Muscle layer of colon (tissue), 2 donors: ENCODE measurements around the gene UPP1.

Experiments
- H3K27ac ChIP-seq: one replicate; pipeline ENCODE4 v1.7.0; 2013; ENCODE audit warnings: low read depth, mild to moderate bottlenecking, low read length, moderate library complexity
- H3K27me3 ChIP-seq, 2 donors: one replicate each; pipeline ENCODE4 v1.7.0; 2013; ENCODE audit warnings: low read length in 2 of 2, mild to moderate bottlenecking in 2 of 2; ENCODE audit not compliant: insufficient read depth in 2 of 2, control insufficient read depth in 1 of 2
- H3K36me3 ChIP-seq: one replicate; pipeline ENCODE4 v1.7.0; 2013; ENCODE audit warnings: mild to moderate bottlenecking, low read length; ENCODE audit not compliant: insufficient read depth
- H3K4me1 ChIP-seq: one replicate; pipeline ENCODE4 v1.7.0; 2013; ENCODE audit warnings: mild to moderate bottlenecking, low read length; ENCODE audit not compliant: insufficient read depth
- H3K4me3 ChIP-seq, 2 donors: one replicate each; pipeline ENCODE4 v1.7.0; 2013; ENCODE audit warnings: low read length in 2 of 2, low read depth in 1 of 2, mild to moderate bottlenecking in 1 of 2, moderate library complexity in 1 of 2
- H3K9ac ChIP-seq: one replicate; pipeline ENCODE4 v1.7.0; 2013; ENCODE audit warnings: low read length
- H3K9me3 ChIP-seq: one replicate; pipeline ENCODE4 v1.7.0; 2013; ENCODE audit warnings: mild to moderate bottlenecking, low read length
- donor health status: abdominal sarcoma.
- donor health status: Adenocarcinoma of cecum.

Gene UPP1

DNA sequence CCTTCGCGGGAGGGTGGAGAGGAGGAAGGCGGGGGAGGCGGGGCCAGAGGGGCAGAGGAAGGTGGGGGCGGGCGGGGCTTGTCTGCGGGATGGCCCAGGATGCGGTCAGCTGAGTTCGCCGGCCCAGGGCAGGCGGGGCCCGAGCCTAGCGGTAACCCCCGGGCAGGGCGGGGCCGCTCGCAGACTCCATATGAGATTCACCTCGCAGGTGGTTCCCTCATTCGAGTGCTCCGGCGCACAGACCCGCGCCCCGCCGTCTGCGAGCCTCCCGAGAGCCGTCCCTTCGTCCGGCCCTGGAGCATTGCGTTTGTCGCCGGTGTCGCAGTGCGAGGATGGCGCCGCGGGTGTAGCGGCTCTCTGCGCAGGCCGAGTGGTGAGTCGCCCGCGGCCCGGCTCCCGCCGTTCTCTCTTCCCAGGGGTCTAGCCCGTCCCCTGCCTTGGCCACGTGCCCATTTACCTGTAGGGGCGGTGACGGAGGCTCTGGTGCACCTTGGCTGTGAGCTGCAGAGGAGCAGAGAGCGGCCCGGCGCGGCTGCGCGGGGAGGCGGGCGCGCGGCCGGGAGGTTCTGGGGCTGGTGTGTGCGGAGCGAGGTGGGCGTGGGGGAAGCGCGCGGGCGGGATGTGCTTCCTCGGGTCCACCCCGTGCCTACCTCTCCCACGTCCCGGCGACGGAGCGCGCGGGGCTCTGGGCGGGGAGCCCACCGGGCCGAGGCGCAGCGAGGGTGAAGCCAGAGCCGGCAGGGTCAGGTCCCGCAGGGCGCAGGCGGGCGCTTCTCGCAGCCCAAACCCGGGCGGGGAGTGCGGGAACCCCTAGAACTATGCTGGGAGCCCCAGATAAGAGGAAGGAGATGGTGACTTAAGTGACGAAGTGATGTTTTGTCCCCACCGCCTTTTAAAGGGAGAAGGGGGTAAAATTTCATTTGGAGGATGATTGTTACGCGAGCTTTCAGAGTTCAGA lies at the start of gene UPP1:
UPP1 (plus strand) TSS at position 220 of the 958 bp plus-strand sequence. CDS start 5,519 bp downstream, outside the sequence.
- H3K4me3 ChIP-seq: peak within 1 kb of the TSS; percentile 60 to 88
- H3K36me3 ChIP-seq: peaks cover 10% of the 10 kb centered on the region
- H3K4me1 ChIP-seq: peaks cover 7% of the 10 kb centered on the region
- H3K27me3 ChIP-seq: no peaks in the 10 kb centered on the region
- H3K27ac ChIP-seq: peak within 1 kb of the TSS; percentile 77
- H3K9me3 ChIP-seq: no peaks in the 10 kb centered on the region
- H3K9ac ChIP-seq: peak within 1 kb of the TSS; percentile 39

DNA sequence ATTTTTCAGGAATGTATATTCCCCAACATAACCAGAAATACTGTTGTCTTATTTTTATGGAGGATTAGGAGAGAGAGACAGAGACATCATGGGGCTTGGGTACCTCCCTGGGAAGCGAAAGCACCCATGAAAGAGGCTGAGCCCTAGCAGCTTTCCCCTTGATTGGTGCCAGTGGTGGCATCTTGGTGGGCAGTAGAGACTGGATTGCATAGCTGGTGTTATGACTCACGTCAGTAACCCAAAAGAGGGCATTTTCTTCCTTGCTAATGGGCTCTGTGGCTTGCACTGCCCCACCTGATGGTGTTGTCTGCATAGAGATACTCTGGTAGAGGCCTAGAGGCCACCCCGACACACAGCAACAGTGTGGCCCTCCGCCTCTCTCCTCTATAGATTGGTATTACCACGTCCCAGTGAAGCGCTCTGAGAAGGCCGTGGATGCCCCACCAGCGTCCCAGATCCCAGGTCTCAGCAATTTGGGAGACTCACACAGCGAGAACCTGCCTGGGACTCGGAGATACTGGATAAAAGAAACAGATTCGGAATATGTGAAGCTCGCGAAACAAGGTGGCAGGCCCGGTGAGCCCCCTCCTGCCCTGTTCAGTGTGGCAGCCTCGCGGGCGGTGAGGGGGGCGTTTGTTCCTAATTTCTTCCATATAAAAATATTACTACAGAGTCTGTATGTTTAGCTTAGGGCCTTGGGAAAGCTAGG lies 48.0 kb upstream of the UPP1 start:
- no peak overlapping the region for H3K9ac ChIP-seq
- no peaks in the 10 kb centered on the region for H3K36me3 ChIP-seq

DNA sequence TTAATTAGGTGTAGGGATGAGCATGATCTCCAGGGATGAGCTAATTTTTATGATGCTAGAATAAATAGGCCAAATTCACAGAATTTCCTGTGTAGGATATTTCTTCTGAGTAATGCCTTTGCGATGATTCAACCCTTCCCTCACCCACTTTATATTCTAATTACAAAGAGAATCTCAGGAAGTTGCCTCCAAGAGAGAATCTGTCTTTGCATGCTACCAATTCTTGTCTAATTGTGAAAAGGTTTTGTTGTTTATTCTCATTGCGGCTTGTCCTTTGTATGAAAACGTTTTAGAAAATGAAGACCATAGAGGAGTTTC lies 47.5 kb upstream of the UPP1 start:
- Histone ChIP-seq H3K4me3 (no peak overlapping the region), H3K9ac (no peak overlapping the region), H3K9me3 (no peaks in the 10 kb centered on the region), H3K4me1 (no peaks in the 10 kb centered on the region), H3K27me3 (peaks cover 0 to 6% of the 10 kb centered on the region in 2 donors), H3K27ac (no peak overlapping the region), H3K36me3 (no peaks in the 10 kb centered on the region)

More for the DNA sequence above, 48.0 kb upstream of the UPP1 start:
- H3K4me3 ChIP-seq: no peak overlapping the region
- peaks cover 0 to 11% of the 10 kb centered on the region in 2 donors for H3K27me3 ChIP-seq
- no peaks in the 10 kb centered on the region for H3K9me3 ChIP-seq
- no peak overlapping the region for H3K27ac ChIP-seq
- peaks cover 4% of the 10 kb centered on the region for H3K4me1 ChIP-seq

DNA sequence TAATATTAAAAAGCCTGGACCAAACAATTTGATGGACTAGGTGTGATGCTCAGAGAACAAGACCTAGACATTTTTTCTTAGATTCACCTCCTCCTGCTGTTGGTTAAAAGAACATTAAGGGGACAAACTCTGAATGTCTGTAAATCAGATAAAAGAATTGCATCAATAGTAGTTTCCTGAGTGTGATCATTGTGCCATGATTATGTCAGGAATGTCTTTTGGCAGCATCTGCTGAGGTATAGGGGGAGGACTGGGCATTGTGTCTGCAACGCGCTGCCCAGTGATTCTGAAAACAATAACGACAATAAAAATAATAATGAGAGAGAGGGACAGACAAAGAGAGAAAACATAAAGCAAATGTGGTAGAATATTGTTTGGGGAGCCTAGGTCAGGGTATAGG lies 46.8 kb upstream of the UPP1 start:
- H3K4me3 ChIP-seq: no peak overlapping the region
- H3K27me3 ChIP-seq: no peaks in the 10 kb centered on the region
- no peaks in the 10 kb centered on the region for H3K9me3 ChIP-seq
- no peak overlapping the region for H3K27ac ChIP-seq
- H3K4me1 ChIP-seq: no peaks in the 10 kb centered on the region
- H3K36me3 ChIP-seq: no peaks in the 10 kb centered on the region
- H3K9ac ChIP-seq: no peak overlapping the region

DNA sequence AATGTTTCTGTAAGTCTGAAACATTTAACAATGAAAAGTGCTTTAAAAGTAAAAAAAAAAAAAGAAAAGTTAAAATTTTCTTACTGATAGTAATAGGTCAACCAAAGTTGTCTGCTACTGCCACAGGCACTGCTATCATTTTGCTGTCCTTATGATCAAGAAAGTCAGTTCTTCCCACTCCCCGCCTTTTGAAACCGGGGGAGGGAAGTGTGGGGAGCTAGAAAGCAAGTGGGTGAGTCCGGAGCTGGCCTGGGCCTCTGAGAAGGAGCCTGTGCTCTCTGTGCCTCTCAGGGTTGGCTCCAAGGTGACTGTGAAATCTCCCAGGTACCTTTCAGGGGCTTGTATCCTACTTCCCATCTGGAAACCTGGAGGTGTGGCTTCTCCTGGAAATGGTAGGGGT lies 46.4 kb upstream of the UPP1 start:
- Histone ChIP-seq H3K4me3 (no peak overlapping the region), H3K27me3 (no peaks in the 10 kb centered on the region), H3K9me3 (no peaks in the 10 kb centered on the region), H3K27ac (no peak overlapping the region), H3K9ac (no peak overlapping the region), H3K4me1 (no peaks in the 10 kb centered on the region), H3K36me3 (no peaks in the 10 kb centered on the region)

DNA sequence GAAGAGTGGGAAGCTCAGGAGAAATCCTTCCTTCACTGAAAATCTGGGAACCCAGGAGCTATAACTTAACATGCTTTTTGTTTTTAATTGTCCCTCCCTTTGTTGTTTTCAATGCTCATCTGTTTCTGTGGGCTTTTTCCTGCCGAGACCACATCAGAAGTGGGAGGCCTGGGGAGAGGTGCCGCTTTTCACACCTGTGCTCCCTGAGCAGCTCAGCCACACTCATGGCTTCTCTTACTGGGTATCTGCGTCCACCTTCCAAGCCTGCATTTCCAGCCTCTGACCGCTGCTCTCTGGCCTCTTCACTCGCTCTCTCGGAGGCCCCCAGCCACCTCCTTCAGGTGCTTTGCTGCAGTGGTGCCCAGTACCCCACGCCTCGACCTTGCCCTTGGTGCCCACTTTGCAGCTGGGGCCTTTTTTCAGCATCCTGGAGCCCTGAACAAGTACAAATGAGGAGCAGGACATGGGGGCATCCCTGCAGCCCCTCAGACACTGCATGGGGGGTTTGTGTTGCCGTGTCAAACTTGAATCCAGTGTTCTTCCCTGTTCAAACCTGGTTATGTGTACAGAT lies 43.8 kb upstream of the UPP1 start:
- H3K4me1 ChIP-seq: no peaks in the 10 kb centered on the region
- no peaks in the 10 kb centered on the region for H3K36me3 ChIP-seq
- H3K9ac ChIP-seq: no peak overlapping the region
- no peak overlapping the region for H3K4me3 ChIP-seq
- no peaks in the 10 kb centered on the region for H3K27me3 ChIP-seq
- H3K27ac ChIP-seq: no peak overlapping the region
- no peaks in the 10 kb centered on the region for H3K9me3 ChIP-seq

DNA sequence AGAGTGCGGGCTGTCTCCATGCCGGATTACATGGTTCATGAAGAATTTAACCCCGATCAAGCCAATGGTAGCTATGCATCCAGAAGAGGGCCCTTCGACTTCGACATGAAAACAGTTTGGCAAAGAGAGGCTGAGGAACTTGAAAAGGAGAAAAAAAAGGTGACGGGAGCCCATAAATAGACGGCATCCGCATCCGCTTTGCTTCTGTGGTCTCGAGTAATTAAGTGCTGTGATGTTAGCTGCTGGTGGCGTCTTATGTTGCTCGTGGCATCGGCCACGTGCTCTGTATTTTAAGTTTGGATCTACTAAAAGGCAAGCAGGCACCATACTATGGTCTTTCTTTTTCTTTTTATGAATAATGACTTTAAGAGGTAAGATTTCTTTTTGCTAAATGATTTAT lies 42.6 kb upstream of the UPP1 start:
- Histone ChIP-seq H3K4me3 (no peak overlapping the region), H3K36me3 (no peaks in the 10 kb centered on the region), H3K9ac (no peak overlapping the region), H3K27ac (no peak overlapping the region), H3K9me3 (no peaks in the 10 kb centered on the region), H3K27me3 (no peaks in the 10 kb centered on the region), H3K4me1 (no peaks in the 10 kb centered on the region)

DNA sequence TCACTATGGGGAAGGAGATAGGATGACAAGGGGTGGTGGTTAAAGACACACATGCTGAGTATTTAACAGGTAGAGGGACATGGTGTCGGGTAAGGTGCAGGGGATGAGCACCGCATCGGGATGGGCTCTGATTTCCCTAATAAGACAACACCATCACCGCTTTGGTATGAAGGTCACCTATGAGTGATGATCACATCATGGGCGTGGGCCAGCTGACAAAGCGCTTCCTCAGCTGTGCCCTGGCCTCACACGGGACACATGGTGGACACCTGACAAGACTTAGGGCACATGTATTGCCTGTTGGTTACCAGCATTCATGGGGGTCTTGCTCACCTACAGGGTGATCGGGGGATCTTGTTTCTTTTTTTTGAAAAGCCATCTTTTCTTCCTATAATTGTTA lies 41.0 kb upstream of the UPP1 start:
- H3K4me3 ChIP-seq: no peak overlapping the region
- H3K36me3 ChIP-seq: no peaks in the 10 kb centered on the region
- H3K9ac ChIP-seq: no peak overlapping the region
- no peaks in the 10 kb centered on the region for H3K27me3 ChIP-seq
- no peak overlapping the region for H3K27ac ChIP-seq
- no peaks in the 10 kb centered on the region for H3K4me1 ChIP-seq
- H3K9me3 ChIP-seq: no peaks in the 10 kb centered on the region

DNA sequence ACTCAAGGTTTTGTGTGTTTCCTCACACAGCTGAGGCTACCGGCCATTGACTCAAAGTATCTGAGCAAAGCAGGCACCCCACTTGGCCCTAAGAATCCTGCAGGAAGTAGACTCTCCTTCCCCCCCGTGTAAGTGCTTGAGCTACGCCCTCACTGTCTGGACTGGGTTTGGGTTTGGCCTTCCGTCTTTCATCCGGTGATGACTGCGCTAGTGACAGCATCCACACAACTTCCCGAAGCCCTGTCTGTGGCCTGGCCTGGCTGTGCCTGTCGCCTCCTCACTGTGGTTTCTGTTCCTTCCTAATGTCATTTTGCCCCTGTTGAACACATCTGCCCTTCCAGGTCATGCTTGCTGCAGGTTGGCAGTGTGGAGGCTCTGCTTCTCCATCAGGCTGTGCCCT lies 39.2 kb upstream of the UPP1 start:
- Histone ChIP-seq H3K4me3 (no peak overlapping the region), H3K4me1 (no peaks in the 10 kb centered on the region), H3K36me3 (no peaks in the 10 kb centered on the region), H3K9me3 (no peaks in the 10 kb centered on the region), H3K9ac (no peak overlapping the region), H3K27ac (no peak overlapping the region), H3K27me3 (no peaks in the 10 kb centered on the region)

DNA sequence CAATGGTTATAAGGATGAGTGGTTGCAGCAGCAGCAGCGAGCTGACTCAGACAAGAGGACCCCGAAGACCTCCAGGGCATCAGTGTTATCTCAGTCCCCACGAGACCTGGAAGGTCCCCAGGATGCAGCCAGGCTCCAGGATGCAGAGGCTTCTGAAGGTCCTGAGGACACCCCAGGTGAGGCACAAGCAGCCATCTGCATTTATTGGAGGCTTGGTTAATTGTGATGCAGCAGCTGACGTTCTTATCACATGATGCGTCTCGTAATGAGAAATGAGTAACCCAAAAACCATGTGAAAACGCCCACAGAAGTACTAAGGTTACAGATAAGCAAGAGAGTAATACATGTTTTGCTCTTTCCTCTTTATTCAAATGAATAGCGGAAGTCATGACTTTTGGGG lies 36.3 kb upstream of the UPP1 start:
- no peaks in the 10 kb centered on the region for H3K27me3 ChIP-seq
- H3K9ac ChIP-seq: no peak overlapping the region
- no peaks in the 10 kb centered on the region for H3K9me3 ChIP-seq
- H3K4me1 ChIP-seq: no peaks in the 10 kb centered on the region
- H3K36me3 ChIP-seq: no peaks in the 10 kb centered on the region
- H3K4me3 ChIP-seq: no peak overlapping the region
- H3K27ac ChIP-seq: no peak overlapping the region

DNA sequence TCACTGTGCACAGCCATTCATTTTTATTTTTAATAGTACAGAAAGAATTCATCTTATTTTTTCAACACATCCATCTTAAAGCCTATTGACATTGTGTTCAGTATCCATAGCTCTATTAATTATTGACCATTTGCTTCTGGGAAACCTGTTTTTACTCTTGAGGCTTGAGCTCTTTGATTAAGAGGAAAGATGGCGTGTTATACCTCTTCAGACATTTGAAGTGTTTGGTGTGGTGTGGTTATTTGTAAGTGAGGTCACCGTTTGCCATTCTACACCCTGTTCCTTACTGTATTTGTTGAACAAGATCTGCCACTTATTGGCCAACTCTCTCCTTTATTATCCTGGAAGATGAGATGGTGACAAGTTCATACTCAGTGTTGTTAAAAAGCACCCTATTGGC lies 35.3 kb upstream of the UPP1 start:
- Histone ChIP-seq H3K4me1 (no peaks in the 10 kb centered on the region), H3K9me3 (no peaks in the 10 kb centered on the region), H3K36me3 (no peaks in the 10 kb centered on the region), H3K4me3 (no peak overlapping the region), H3K27me3 (no peaks in the 10 kb centered on the region), H3K27ac (no peak overlapping the region), H3K9ac (no peak overlapping the region)
